Mesenchymal stem cell (in vitro differentiated cells and primary cell): ENCODE measurements around the gene POU6F2.

ENCODE experiments used
- DNase-seq: peaks from one replicate; pipeline ENCODE4 v3.0.0-alpha.2; 2013
- H2AFZ ChIP-seq: one replicate; pipeline ENCODE4 v1.6.1; 2013; ENCODE audit warnings: low read depth, mild to moderate bottlenecking, control low read depth, inconsistent platforms, low read length, moderate library complexity
- H2AK5ac ChIP-seq: 2 replicates; pipeline ENCODE4 v1.6.1; 2013; ENCODE audit warnings: low read length, moderate library complexity, mild to moderate bottlenecking, inconsistent platforms; ENCODE audit not compliant: severe bottlenecking
- H2BK120ac ChIP-seq: one replicate; pipeline ENCODE4 v1.6.1; 2013; ENCODE audit warnings: low read depth, mild to moderate bottlenecking, inconsistent platforms, low read length, moderate library complexity
- H2BK12ac ChIP-seq, 2 experiments: one replicate each; pipeline ENCODE4 v1.6.1; 2013; ENCODE audit warnings: inconsistent platforms in 2 of 2, low read length in 2 of 2, mild to moderate bottlenecking in 2 of 2, moderate library complexity in 2 of 2, control low read depth in 1 of 2
- H2BK15ac ChIP-seq: one replicate; pipeline ENCODE4 v1.6.1; 2013; ENCODE audit warnings: mild to moderate bottlenecking, low read depth, inconsistent platforms; ENCODE audit not compliant: poor library complexity, severe bottlenecking
- H2BK5ac ChIP-seq: 2 replicates; pipeline ENCODE4 v1.6.1; 2013; ENCODE audit warnings: low read depth, mild to moderate bottlenecking, low read length, control low read depth, inconsistent platforms; ENCODE audit not compliant: poor library complexity, severe bottlenecking
- H3K14ac ChIP-seq, 2 experiments: one replicate each; pipeline ENCODE4 v1.6.1; 2013; ENCODE audit warnings: inconsistent platforms in 2 of 2, low read length in 2 of 2, control low read depth in 1 of 2, mild to moderate bottlenecking in 1 of 2, moderate library complexity in 1 of 2
- H3K18ac ChIP-seq, 2 experiments: one replicate each; pipeline ENCODE4 v1.6.1; 2013; ENCODE audit warnings: inconsistent platforms in 2 of 2, low read length in 2 of 2, control low read depth in 1 of 2, low read depth in 1 of 2, mild to moderate bottlenecking in 1 of 2
- H3K23ac ChIP-seq, 2 experiments: one replicate each; pipeline ENCODE4 v1.6.1; 2013; ENCODE audit warnings: inconsistent platforms in 2 of 2, low read length in 2 of 2, mild to moderate bottlenecking in 2 of 2, moderate library complexity in 2 of 2, control low read depth in 1 of 2
- H3K27ac ChIP-seq: 2 replicates; pipeline ENCODE4 v1.5.1; 2013; ENCODE audit warnings: mild to moderate bottlenecking, moderate library complexity, low read length, control low read depth, inconsistent platforms; ENCODE audit not compliant: poor library complexity, severe bottlenecking
- H3K27me3 ChIP-seq, 2 experiments: 2 replicates each; pipeline versions ENCODE4 v1.6.1 to v1.7.0; 2013; ENCODE audit warnings: low read length in 2 of 2, mild to moderate bottlenecking in 2 of 2, moderate library complexity in 2 of 2, control low read depth in 1 of 2, inconsistent platforms in 1 of 2; ENCODE audit not compliant: control insufficient read depth in 1 of 2, insufficient read depth in 1 of 2
- H3K36me3 ChIP-seq, 2 experiments: 2 replicates each; pipeline versions ENCODE4 v1.6.1 to v1.7.0; 2013; ENCODE audit warnings: low read length in 2 of 2, control low read depth in 1 of 2, inconsistent platforms in 1 of 2, low read depth in 1 of 2, mild to moderate bottlenecking in 1 of 2; ENCODE audit not compliant: insufficient read depth in 2 of 2, control insufficient read depth in 1 of 2
- H3K4ac ChIP-seq, 2 experiments: one replicate each; pipeline ENCODE4 v1.6.1; 2013; ENCODE audit warnings: inconsistent platforms in 2 of 2, low read length in 2 of 2, mild to moderate bottlenecking in 2 of 2, moderate library complexity in 2 of 2, control low read depth in 1 of 2, low read depth in 1 of 2
- H3K4me1 ChIP-seq: 2 replicates; pipeline ENCODE4 v1.6.1; 2013; ENCODE audit warnings: low read depth, low read length, control low read depth; ENCODE audit not compliant: control insufficient read depth, insufficient read depth
- H3K4me2 ChIP-seq: 2 replicates; pipeline ENCODE4 v1.6.1; 2013; ENCODE audit warnings: low read length, mild to moderate bottlenecking, inconsistent platforms; ENCODE audit not compliant: poor library complexity, severe bottlenecking
- H3K4me3 ChIP-seq, 2 experiments: 2 replicates each; pipeline versions ENCODE4 v1.5.1 to v1.7.0; 2013; ENCODE audit warnings: low read length in 2 of 2, mild to moderate bottlenecking in 2 of 2, control low read depth in 1 of 2, low read depth in 1 of 2; ENCODE audit not compliant: insufficient read depth in 1 of 2
- H3K79me1 ChIP-seq: replicated peaks from 2 replicates; pipeline ENCODE4 v1.6.1; 2013; ENCODE audit warnings: mild to moderate bottlenecking, control low read depth, low read length, inconsistent platforms; ENCODE audit not compliant: poor library complexity, severe bottlenecking
- H3K9ac ChIP-seq: 2 replicates; pipeline ENCODE4 v1.7.0; 2013; ENCODE audit warnings: mild to moderate bottlenecking, low read length, moderate library complexity
- H3K9me3 ChIP-seq: 2 replicates; pipeline ENCODE4 v1.7.0; 2013; ENCODE audit warnings: mild to moderate bottlenecking, low read length; ENCODE audit not compliant: control insufficient read depth
- H4K8ac ChIP-seq: one replicate; pipeline ENCODE4 v1.6.1; 2013; ENCODE audit warnings: inconsistent platforms, mild to moderate bottlenecking, low read length, moderate library complexity
- H4K91ac ChIP-seq: one replicate; pipeline ENCODE4 v1.6.1; 2013; ENCODE audit warnings: mild to moderate bottlenecking, low read length, inconsistent platforms
- WGBS: methylation state at CpG from one replicate; pipeline ENCODE4 v1.1.7; 2013; ENCODE audit warnings: mixed read lengths; 5-methylcytosine and 5-hydroxymethylcytosine counted together

Gene POU6F2

GRCh38 chr7:39158367-39158766, 180.7 kb downstream of the POU6F2 start:
- no peak overlapping the region for H3K4me3 ChIP-seq
- H3K18ac ChIP-seq = no peak overlapping the region
- no peaks in the 10 kb centered on the region for H3K9me3 ChIP-seq
- H3K4me2 ChIP-seq = no peak overlapping the region
- no peak for DNase-seq
- H3K14ac ChIP-seq = no peak overlapping the region
- H2BK12ac ChIP-seq = no peak overlapping the region
- no peaks in the 10 kb centered on the region for H3K79me1 ChIP-seq
- H3K27ac ChIP-seq = no peak overlapping the region
- no peak overlapping the region for H4K8ac ChIP-seq
- H3K4me1 ChIP-seq = no peaks in the 10 kb centered on the region
- no peak overlapping the region for H2BK15ac ChIP-seq
- H3K23ac ChIP-seq = no peak overlapping the region
- H3K36me3 ChIP-seq = no peaks in the 10 kb centered on the region
- no peak overlapping the region for H3K4ac ChIP-seq
- H2AK5ac ChIP-seq = no peak overlapping the region
- peaks cover 0 to 9% of the 10 kb centered on the region in 2 experiments for H3K27me3 ChIP-seq
- H2BK120ac ChIP-seq = no peak overlapping the region
- 71% methylated on average over 3 of the region's 3 CpGs for WGBS
- no peak overlapping the region for H2BK5ac ChIP-seq
- H3K9ac ChIP-seq = no peak overlapping the region
- no peak overlapping the region for H4K91ac ChIP-seq
- no peak overlapping the region for H2AFZ ChIP-seq

GRCh38 chr7:39161903-39162302, 184.2 kb downstream of the POU6F2 start:
- 67% methylated on average over 1 of the region's 2 CpGs for WGBS
- H3K9ac ChIP-seq = no peak overlapping the region
- no peak overlapping the region for H3K14ac ChIP-seq
- no peak overlapping the region for H4K91ac ChIP-seq
- no peak overlapping the region for H3K18ac ChIP-seq
- H3K4ac ChIP-seq = no peak overlapping the region
- no peak overlapping the region for H2AFZ ChIP-seq
- H2BK12ac ChIP-seq = no peak overlapping the region
- no peak overlapping the region for H3K4me3 ChIP-seq
- DNase-seq = no peak
- no peak overlapping the region for H3K4me2 ChIP-seq
- H4K8ac ChIP-seq = no peak overlapping the region
- no peak overlapping the region for H3K23ac ChIP-seq
- H2BK15ac ChIP-seq = no peak overlapping the region
- no peaks in the 10 kb centered on the region for H3K36me3 ChIP-seq
- no peaks in the 10 kb centered on the region for H3K79me1 ChIP-seq
- no peak overlapping the region for H2AK5ac ChIP-seq
- H3K9me3 ChIP-seq = no peaks in the 10 kb centered on the region
- H3K27me3 ChIP-seq = peaks cover 0 to 9% of the 10 kb centered on the region in 2 experiments
- no peak overlapping the region for H2BK120ac ChIP-seq
- H3K4me1 ChIP-seq = no peaks in the 10 kb centered on the region
- H3K27ac ChIP-seq = no peak overlapping the region
- no peak overlapping the region for H2BK5ac ChIP-seq

GRCh38 chr7:39164887-39165286, 187.2 kb downstream of the POU6F2 start:
- Histone ChIP-seq H3K27ac (no peak overlapping the region), H2BK15ac (no peak overlapping the region), H3K27me3 (peaks cover 0 to 9% of the 10 kb centered on the region in 2 experiments), H3K36me3 (no peaks in the 10 kb centered on the region), H3K4me2 (no peak overlapping the region), H3K14ac (no peak overlapping the region), H3K18ac (no peak overlapping the region), H2AK5ac (no peak overlapping the region), H3K9me3 (no peaks in the 10 kb centered on the region), H3K79me1 (no peaks in the 10 kb centered on the region), H2AFZ (no peak overlapping the region), H4K91ac (no peak overlapping the region), H4K8ac (no peak overlapping the region), H3K4ac (no peak overlapping the region), H3K4me1 (no peaks in the 10 kb centered on the region), H2BK5ac (no peak overlapping the region), H2BK120ac (no peak overlapping the region), H3K4me3 (no peak overlapping the region), H2BK12ac (no peak overlapping the region), H3K9ac (no peak overlapping the region), H3K23ac (no peak overlapping the region)
- WGBS = 88% methylated on average over 4 of the region's 4 CpGs
- DNase-seq = no peak

GRCh38 chr7:39168403-39169098, 190.8 kb downstream of the POU6F2 start:
- Histone ChIP-seq H2BK120ac (no peak overlapping the region), H3K79me1 (no peaks in the 10 kb centered on the region), H3K14ac (no peak overlapping the region), H3K9ac (no peak overlapping the region), H3K4me3 (no peak overlapping the region), H3K4ac (no peak overlapping the region), H2AK5ac (no peak overlapping the region), H3K4me2 (no peak overlapping the region), H3K27me3 (no peaks in the 10 kb centered on the region), H3K27ac (no peak overlapping the region), H2BK5ac (no peak overlapping the region), H2AFZ (no peak overlapping the region), H3K4me1 (no peaks in the 10 kb centered on the region), H3K23ac (no peak overlapping the region), H2BK15ac (no peak overlapping the region), H2BK12ac (no peak overlapping the region), H4K8ac (no peak overlapping the region), H3K36me3 (no peaks in the 10 kb centered on the region), H3K18ac (no peak overlapping the region), H4K91ac (no peak overlapping the region), H3K9me3 (no peaks in the 10 kb centered on the region)
- DNase-seq = no peak
- 90% methylated on average over 8 of the region's 8 CpGs for WGBS
